ENCODE results near the gene DDX24.

- TF ChIP-seq CTCF (IDR thresholded peaks at IDR 0.05; ENCODE audit: low read depth, low read length, poor library complexity, severe bottlenecking) (no peak), EZH2phosphoT487 (IDR thresholded peaks at IDR 0.05; ENCODE audit: borderline replicate concordance, low read length) (no peak)
Observed at GRCh38 chr14:94080621-94081385, at the start of gene DDX24, which contains the start of gene IFI27L1.

Measured in DOHH2 (cell line).